Stimulated activated CD8-positive, alpha-beta memory T cell treated with anti-CD3 and anti-CD28 coated beads, Interleukin-7, amount 100 ng/mL, for 1 hour (primary cell): ENCODE results near the gene VSX2.
"Not testable (repeated sequence)": the region's sequence is repeated elsewhere in the genome, so short reads cannot be mapped to it uniquely, and the experiment has no call there.

Source experiments
- DNase-seq, 2 donors: peaks; one replicate each; pipeline ENCODE4 v3.0.0-alpha.2; 2020; ENCODE audit warnings: low read depth in 2 of 2

Gene VSX2

DNA sequence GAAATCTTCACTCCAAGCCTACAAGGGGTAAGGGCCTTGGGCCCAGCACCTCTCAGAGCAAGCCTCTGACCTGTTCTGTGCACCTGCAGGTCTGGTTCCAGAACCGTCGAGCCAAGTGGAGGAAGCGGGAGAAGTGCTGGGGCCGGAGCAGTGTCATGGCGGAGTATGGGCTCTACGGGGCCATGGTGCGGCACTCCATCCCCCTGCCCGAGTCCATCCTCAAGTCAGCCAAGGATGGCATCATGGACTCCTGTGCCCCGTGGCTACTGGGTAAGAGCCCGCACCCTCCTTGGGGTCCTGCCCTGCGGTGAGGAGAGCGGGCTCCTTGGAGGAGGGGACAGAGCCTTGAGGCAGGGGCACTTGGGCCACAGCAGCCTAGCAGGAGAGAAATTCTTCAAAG is 20.3 kb downstream of the VSX2 start:
- no peak for DNase-seq

DNA sequence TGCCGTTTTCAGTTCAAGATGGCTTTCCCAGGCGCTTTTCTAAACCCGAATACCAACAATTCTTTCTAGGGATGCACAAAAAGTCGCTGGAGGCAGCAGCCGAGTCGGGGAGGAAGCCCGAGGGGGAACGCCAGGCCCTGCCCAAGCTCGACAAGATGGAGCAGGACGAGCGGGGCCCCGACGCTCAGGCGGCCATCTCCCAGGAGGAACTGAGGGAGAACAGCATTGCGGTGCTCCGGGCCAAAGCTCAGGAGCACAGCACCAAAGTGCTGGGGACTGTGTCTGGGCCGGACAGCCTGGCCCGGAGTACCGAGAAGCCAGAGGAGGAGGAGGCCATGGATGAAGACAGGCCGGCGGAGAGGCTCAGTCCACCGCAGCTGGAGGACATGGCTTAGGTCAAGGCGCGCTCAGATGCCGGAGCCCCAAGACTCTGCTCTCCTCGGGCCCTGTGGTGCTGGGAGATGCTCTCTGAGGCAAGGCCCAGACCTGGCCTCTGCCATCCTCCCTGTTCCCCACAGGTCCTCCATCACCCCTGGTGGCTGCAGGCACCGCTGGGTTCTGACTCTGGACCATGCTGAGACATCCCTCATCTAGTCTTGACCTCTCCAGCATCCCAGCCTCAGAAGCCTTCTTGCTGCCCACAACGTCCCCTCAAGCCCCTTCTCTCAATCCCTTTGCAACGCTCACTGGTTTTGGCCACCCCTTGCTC is 21.4 kb downstream of the VSX2 start:
- no peak for DNase-seq

DNA sequence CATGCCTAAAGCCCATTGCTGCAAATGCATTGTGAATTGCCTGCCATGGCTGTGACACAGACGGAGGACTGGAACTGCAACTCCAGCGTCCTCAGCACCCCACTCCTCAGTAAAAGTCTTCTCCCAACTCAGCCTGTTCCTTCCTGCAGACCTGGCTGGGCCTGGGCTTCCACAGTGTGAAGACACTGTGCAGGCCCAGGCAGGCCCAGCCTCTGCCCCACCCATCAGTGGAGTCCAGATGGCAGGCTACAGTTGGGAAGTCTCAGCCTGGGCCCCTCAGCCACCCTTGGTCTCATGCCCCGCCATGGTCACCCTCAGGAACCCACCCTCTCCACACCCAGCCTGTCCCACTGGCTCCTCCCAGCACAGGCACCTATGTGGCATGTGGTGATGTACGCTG is 22.0 kb downstream of the VSX2 start:
- no peak for DNase-seq

DNA sequence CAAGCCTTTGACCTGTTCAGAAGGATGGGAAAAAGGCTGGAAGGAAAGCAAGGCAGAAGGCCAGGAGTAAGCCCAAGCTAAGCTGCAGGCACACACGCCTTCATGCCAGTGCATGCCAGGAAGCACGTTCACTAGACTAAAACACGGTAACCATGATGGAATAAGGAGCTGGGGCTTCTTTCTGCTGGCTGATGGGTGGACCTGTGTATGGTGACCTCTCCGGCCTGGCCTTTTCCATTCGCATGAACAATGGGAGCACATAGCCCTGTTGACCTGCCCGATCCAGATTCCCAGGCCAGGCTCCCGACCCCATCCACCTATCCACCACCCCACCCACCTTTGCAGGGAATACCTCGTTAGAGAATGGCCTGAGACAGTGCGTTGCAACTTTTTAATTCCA is 22.8 kb downstream of the VSX2 start:
- DNase-seq: no peak

DNA sequence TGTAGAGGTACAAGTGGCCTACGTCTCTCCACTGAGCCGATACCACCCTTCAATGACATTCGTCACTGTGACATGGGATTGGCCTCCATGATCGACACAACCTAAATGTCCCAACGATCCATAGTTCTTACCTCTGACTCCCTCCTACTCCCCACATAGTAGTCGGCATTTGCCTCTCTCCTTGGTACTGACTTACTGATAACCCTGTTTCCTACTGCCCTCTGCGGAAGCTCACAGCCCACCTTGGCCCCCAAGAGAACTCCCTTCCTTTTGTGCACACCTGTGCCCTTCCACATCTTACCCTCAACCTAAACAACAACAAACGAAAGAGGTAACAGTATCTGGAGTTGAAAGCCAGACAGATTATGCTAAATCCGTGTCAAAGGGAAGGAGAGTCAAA is 23.9 kb downstream of the VSX2 start:
- no peak for DNase-seq

DNA sequence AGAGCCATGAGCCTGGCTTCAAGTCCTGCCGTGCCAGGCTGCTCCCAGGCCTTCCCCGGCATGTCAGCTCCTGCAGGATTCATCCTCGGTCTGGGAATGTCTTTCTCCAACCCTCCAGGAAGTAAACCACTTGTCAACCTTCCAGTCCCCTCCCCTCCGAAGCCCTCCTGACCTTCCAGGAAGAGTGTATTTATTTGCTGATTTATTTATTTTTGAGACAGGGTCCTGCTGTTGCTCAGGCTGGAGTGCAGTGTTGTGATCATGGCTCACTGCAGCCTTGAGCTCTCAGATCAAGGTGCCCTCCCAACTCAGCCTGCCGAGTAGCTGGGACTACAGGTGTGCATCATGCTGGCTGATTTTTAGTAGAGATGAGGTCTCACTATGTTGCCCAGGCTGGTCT is 24.7 kb downstream of the VSX2 start:
- DNase-seq: no peak

DNA sequence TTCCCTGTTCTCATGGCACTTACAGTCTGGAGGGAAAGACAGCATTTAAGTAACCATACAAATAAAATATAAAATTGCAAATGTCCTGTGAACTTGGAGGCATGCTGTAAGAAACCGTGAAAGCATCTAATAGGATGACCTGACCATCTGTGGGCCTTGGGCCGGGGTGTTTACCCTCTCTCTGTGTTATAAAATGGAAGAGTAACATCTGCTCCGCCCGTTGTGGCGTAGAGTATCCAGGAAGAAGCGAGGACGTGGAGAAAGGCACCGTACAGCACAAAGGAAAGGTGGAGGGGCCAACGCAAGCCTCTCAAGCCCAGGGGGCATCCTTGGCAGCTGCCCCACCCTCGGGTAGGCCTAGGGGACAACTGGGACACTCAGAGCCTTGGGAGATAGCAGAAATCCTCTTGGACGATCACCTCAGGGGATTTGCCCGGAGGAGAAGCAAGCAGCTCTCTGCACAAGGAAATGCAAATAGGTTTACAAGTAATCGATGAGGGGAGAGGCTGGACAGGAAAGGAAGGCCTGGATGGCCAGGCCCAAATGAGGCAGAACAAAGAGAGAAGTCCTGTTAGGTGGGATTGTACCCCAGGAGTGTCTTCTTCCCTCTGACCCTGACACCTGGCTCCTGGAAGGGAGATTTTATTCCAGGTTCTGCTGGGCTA is 26.2 kb downstream of the VSX2 start:
- no peak for DNase-seq

DNA sequence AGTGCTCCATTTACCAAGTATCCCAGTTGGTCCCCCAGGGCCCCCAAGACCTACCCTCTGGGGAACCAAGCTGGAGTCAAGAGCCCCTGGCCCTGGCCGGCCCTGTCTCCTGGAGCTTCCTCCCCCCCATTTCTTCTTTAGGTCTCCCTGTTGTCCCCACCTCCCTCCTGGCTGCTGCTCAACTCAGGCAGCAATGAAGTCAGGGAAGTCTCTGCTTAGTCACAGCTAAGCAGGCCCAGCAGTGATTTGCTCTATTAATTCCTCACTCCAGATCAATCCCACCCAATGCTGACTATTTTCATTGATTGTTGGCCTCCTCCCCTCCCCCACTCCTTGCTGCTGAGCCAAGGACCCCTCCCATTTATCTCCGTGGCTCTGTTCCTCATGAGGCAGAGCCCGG is 28.3 kb downstream of the VSX2 start:
- DNase-seq: no peak

DNA sequence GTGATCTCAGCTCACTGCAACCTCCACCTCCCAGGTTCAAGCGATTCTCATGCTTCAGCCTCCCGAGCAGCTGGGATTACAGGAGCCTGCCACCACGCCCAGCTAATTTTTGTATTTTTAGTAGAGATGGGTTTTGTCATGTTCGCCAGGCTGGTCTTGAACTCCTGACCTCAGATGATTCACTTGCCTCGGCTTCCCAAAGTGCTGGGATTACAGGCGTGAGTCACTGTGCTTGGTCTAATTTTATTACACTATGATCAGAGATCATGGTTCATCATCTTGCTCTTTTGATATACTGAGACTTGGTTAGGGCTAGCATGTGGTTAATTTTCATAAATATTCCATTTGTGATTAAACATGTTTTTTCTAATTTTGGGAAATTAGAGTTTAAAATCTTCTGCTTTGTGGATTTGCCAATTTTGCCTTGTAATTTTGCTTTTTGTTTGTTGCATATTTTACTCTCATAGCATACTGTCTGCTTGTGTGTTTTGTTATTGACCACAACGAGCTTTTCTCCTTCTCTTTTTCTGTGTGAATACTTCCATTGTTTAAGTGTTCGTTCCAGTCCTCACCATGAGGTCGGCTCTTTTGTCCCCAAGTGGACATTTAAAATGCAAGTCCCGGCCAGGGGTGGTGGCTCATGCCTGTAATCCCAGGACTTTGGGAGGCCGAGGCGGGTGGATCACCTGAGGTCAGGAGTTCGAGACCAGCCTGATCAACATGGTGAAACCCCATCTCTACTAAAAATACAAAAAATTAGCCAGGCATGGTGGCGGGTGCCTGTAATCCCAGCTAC is 31.3 kb downstream of the VSX2 start:
- DNase-seq: not testable (repeated sequence)

DNA sequence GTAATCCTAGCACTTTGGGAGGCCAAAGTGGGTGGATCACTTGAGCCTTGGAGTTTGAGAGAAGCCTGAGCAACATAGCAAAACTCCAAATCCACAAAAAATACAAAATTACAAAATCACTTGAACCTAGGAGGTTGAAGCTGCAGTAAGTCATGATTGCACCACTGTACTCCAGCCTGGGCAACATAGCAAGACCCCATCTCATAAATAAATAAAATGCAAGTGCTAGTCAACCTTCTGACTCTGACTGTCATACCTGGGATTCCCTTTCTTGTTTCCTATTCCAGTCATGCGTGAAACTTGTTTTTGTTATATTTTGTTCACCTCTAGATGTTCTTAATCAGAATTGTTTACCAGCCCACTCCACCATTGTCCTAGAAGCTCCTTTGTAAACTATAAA is 32.1 kb downstream of the VSX2 start:
- no peak for DNase-seq

DNA sequence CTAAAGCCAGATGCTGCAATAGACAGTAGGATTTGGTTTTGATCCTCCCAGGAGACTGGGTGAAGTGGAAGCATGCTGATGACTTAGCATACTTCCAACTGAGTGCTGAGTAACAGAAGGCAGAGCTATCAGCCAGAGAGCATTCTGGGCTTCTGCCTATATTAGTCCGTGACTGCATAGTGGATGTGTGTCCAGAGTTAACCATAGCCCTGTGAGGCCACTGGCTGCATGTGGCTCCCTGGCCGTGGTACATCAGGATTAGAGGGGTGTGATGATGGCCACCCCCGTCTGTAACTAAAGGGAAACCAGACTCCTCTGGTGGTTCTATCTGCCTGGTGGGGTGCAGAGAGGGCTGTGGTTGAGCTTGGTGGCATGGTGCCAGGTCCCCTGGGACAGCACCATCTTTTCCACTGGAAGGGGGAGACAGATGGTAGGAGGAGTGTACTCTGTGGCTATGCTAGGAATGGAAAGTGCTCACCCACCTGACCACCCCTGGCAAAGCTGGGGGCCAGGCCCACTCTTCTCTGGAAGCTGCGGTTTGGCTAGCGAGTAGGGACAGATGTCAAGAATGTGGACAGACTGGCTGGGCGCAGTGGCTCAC is 36.1 kb downstream of the VSX2 start:
- no peak for DNase-seq

DNA sequence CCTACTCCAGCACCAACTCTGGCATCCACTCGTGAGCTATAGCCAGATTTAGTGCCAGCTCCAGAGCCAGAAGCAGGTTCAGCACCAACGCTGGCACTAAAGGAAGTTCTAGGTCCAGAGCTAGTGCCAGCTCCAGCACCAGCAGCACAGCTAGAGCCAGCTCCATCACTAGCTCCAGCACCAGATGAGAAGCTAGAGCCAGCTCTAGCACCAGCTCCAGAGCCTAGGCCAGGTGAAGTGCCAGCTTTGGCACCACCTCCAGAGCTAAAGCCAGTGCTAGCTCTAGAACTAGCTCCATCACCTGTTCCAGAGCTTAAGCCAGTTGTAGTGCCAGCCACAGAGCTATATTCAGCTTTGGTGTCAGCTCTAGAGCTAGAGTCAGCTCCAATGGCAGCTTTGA is 38.8 kb downstream of the VSX2 start:
- DNase-seq: no peak

DNA sequence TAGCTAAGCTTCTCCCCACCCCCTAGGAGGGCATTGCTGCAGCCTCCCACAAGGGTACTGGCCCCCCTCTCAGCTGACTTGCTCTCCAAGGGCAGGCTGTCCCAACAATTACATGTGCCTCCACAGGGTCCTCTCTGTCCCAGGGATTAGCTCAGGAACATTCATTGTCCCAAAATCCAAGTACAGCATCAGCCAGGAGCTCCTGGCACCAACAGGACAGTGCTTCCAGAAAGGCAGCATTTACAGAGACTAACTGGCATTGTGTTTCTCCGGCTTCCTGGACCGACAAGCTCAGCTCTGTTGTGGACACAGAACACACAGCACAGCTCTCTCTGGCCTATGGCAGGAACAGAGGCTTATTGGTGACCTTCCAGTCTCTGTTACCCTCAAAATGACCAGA is 41.8 kb downstream of the VSX2 start:
- no peak for DNase-seq

DNA sequence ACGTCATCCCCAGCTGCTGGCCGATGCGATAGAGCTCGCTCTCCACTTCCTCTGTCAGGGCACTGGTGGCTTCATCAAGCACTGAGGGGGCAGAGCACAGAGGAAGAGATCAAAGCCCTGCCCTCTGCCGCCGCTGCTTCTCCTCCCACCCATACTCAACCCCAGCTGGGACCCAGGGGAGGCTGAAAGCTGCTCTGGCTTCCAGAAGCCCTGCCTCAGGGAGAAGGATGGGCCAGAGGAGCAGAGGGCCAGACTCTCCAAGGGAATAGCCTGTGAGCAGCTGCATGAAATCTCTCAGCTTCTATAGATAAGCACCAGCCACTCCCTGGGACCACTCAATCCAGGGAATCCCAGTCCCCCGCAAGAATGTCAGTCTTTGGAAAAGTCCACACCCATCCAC is 47.5 kb downstream of the VSX2 start:
- no peak for DNase-seq

DNA sequence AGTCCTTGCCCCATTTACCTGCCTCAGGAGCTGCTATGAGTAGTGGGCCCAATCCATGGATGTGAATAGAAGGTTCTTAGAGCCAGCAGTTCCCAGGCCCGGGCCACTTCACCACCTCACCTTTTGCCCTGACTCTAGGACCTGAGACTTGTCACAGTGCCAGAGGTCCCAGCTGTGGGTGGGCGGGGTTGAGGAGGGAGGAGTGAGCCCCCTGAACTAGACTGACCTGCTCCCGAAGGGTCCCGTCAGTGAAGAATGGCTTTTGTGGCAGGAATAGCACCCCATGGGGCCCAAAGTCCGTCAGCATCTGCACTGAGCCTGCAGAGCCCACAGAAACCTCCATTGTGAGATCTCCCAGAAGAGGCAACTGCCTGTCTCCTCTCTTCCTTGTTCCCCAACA is 50.6 kb downstream of the VSX2 start:
- DNase-seq: no peak

DNA sequence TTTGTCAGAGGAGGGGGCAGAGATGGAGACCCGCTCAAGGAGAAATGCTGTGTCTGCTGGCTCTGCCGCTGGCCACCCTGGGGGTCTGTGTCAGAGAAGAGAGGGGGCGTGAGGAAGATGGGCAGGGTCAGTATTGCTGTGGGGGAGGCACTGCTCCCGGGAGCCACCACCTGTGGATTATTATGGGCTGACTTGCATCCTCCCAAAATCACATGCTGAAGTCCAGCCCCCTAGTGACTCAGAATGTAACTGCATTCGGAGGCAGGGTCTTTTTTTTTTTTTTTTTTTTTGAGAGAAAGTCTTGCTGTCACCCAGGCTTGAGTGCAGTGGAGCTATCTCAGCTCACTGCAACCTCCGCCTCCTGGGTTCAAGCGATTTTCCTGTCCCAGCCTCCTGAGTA is 51.2 kb downstream of the VSX2 start:
- no peak for DNase-seq

DNA sequence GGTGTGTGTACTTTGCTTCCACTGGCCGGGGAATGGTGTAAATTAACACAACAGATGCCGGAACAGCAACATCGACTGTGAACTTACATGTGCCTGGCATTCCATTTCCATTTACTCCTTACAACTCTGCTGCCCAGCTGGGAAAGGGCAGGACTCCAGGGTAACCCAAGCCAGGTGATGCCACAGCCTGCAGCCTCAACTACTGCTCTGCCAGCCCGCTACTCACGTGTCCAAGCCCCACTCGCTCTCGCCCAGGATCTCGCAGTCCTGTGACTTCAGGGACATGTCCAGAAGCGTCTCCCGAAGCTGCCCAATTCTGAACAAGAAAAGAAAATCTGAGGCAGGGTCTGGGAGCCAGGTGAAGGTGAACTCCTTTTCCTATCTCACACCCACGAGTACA is 52.8 kb downstream of the VSX2 start:
- no peak for DNase-seq

DNA sequence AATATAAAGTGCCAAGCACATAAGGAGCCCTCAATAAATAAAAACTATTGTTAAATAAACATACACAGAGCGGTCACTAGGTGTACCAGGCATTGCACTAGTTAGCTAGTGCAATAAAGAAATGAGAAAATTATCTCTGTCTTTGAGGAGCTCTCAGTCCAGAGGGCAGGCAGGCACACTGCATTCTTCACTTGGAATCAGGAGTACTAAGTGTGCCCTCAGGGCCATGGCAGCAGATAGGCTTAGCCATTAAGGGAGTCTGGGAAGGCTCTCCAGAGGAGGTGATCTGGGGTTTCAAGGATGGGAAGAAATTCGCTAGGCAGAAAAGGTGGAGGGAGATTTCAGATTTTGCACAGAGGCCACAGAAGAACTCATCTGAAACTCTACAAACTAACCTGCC is 54.4 kb downstream of the VSX2 start:
- no peak for DNase-seq

DNA sequence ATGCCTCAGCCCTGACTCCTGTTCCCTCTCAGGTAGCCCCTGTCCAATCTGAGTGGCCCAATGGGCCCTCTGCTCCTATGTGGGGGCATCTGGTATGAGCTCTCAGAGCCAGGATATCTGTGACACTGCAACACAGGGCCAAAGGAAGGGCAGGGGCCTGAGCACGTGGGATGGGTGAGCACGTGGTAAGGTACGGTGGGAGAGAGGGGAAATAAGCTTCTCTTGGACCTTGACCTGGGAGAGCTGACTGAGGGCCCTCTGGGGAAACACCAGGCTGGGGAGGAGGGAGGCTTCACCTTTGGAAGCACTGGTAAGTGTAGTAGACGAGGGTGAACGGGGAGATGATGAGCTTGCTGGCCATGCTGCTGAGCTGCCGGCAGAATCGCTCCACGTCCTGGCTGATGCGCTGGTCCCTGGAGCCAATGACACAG is 56.8 kb downstream of the VSX2 start:
- DNase-seq: no peak

DNA sequence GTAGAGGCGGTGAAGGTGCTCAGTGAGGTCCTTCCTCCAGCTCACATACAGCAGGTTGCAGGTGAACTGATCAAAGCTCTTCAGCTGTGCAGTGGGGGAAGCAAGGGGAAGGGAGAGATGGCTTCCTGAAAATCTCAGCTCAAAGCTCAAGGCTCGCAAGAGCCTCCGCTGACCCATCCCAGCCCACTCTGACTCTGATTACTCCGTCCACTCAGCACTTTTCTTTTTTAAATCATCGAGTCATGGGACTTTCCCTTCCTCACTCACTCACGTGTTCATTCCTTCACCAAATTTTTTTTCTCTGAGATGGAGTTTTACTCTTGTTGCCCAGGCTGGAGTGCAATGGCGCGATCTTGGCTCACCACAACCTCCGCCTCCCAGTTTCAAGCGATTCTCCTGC is 58.7 kb downstream of the VSX2 start:
- DNase-seq: no peak

DNA sequence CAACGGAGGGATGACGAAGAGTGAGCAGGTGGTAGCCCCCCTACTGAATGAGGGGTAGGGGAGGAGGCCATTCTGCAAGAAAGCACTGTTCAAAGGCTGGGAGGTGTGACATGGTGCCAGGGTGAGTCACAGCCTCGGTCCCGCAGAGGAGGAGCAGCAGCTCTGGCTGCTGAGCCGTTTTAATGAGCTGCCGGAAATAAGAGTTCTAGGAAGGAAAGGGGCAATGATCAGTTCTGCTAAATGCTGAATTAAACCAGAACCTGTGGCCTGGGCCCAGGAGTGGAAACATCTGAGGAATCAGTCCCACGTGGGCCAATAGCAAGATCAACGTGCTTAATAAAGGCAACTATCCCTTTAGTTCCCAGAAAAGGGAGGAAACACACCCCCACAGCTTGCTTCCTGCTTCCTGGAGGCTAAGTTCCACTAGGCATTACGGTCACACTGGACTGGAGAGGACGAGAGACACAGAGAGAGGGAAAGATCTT is 59.9 kb downstream of the VSX2 start:
- peak in 1 of 2 donors; percentile 13 for DNase-seq

DNA sequence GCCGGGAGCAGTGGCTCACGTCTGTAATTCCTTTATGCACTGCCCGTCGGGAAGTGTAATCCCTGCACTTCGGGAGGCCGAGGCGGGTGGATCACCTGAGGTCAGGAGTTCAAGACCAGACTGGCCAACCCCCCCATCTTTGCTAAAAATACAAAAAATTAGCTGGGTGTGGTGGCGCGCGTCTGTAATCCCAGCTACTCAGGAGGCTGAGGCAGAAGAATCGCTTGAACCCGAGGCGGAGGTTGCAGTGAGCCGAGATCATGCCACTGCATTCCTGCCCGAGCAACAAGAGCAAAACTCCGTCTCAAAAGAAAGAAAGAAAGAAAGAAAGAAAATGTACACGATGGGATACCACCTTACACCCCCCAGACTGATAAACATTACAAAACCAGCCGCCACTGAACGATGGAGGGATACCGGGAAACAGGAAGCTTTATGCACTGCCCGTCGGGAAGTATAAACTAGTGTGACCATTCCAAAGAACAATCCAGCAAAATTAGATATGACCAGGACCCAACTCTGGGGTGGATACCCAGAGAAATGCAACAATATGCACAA is 62.4 kb downstream of the VSX2 start:
- no peak for DNase-seq
